Activated T-cell treated with anti-CD3 and anti-CD28 coated beads, Interleukin-2, amount 50 U/mL, for 1 hour (primary cell): ENCODE measurements around the gene SERPINB10.

Experiments
- DNase-seq: peaks from one replicate; pipeline ENCODE4 v3.0.0-alpha.2; 2020

The SERPINB10 gene

GRCh38 chr18:63951302-63951705, 43.5 kb downstream of the SERPINB10 start:
- no peak for DNase-seq

GRCh38 chr18:63953811-63954210, 46.1 kb downstream of the SERPINB10 start:
- DNase-seq: no peak

- no peak for DNase-seq
Observed at GRCh38 chr18:63956755-63957154, 49.0 kb downstream of the SERPINB10 start.

GRCh38 chr18:63960891-63961290, 53.1 kb downstream of the SERPINB10 start:
- no peak for DNase-seq

GRCh38 chr18:63961435-63961980, 53.8 kb downstream of the SERPINB10 start:
- no peak for DNase-seq

GRCh38 chr18:63962137-63962536, 54.4 kb downstream of the SERPINB10 start:
- DNase-seq: no peak

- DNase-seq: peak; percentile 29
Observed at GRCh38 chr18:63963615-63964256, 56.0 kb downstream of the SERPINB10 start.

- no peak for DNase-seq
Observed at GRCh38 chr18:63964908-63965307, 57.1 kb downstream of the SERPINB10 start.

- DNase-seq: no peak
Observed at GRCh38 chr18:63965716-63966330, 58.1 kb downstream of the SERPINB10 start.

- peak; percentile 78 for DNase-seq
Observed at GRCh38 chr18:63969942-63970808, 62.4 kb downstream of the SERPINB10 start, which contains the start of gene SERPINB8. SERPINB8 (plus strand) TSS chr18:63970081; CDS start chr18:63978309, 8,228 bp downstream.

GRCh38 chr18:63970809-63971205, 63.0 kb downstream of the SERPINB10 start:
- DNase-seq: no peak

- no peak for DNase-seq
Observed at GRCh38 chr18:63971320-63972001, 63.7 kb downstream of the SERPINB10 start.

GRCh38 chr18:63972002-63972376, 64.2 kb downstream of the SERPINB10 start:
- no peak for DNase-seq

- no peak for DNase-seq
Observed at GRCh38 chr18:63974991-63975390, 67.2 kb downstream of the SERPINB10 start.

GRCh38 chr18:63975628-63976027, 67.9 kb downstream of the SERPINB10 start:
- no peak for DNase-seq

GRCh38 chr18:63977040-63977439, 69.3 kb downstream of the SERPINB10 start:
- DNase-seq: no peak

- DNase-seq: no peak
Observed at GRCh38 chr18:63979409-63979920, 71.7 kb downstream of the SERPINB10 start.

- DNase-seq: no peak
Observed at GRCh38 chr18:63980027-63980426, 72.3 kb downstream of the SERPINB10 start.

GRCh38 chr18:63980896-63981460, 73.2 kb downstream of the SERPINB10 start:
- no peak for DNase-seq

- no peak for DNase-seq
Observed at GRCh38 chr18:63981719-63982118, 74.0 kb downstream of the SERPINB10 start.

GRCh38 chr18:63982361-63982760, 74.6 kb downstream of the SERPINB10 start:
- no peak for DNase-seq
